Epithelial cell of proximal tubule (primary cell): ENCODE measurements around the gene AFF3. TPM values are rescaled to one million over a fixed set of nuclear protein-coding genes. Genes with fewer than 3 reads are reported as not detected.

Source experiments
- DNase-seq: peaks from one replicate; pipeline ENCODE4 v3.0.0-alpha.2; 2011; ENCODE audit warnings: low read depth
- H3K4me3 ChIP-seq: 2 replicates; pipeline ENCODE4 v1.5.1; 2011; ENCODE audit warnings: low read depth, mild to moderate bottlenecking, low read length
- total RNA-seq: library from RNA; depleted of rRNA; stranded (reverse); fragments of >200 nt; gene quantifications from 2 replicates; pipeline ENCODE4 v1.2.3, GENCODE V29; 2015
- TF ChIP-seq, protein P1 (sequence below): conservative IDR thresholded peaks from 2 replicates; pipeline ENCODE4 v1.5.1; 2012; ENCODE audit warnings: low read depth, mild to moderate bottlenecking, low read length

The AFF3 gene
- total RNA-seq, 1 donor from 2014 or later = 0.35 TPM

DNA sequence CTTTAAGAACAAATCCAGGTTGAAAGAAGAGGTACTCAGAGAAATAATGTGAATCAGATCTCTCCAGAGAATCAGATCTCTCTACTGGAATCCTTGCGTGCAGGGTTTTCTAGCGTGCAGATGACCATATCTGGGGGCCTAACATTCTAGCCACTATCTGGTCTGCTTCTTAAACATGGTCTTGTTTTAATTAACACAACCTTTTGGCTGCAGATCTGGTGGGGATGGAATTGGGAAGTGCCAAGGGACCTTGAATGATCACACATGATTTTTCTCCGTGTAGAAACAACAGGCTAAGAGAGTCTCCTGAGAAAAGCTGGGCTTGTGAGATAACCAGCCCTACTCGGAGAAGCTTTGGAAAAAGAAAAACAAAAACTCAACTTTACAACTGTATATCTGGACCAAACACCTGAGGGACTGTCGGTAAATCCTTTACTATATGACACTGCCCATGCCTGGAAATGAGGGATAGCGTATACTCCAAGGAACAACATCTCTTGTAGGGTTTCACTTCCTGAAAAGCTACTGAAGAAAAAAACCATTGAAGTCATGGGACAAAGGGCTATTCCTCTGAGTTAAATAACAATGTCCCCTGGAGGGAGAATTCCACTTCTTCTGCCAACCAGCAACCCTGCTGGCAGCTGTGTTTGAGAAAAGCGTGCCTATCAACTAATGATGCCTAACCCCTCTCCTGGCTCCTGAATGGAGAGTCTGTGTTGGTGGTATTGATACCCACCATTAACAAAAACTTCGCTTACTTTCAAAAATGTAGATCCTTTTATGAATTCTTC is 481.6 kb downstream of the AFF3 start:
- H3K4me3 ChIP-seq = no peak overlapping the region
- no peak for DNase-seq
- TF ChIP-seq, protein P1, sequence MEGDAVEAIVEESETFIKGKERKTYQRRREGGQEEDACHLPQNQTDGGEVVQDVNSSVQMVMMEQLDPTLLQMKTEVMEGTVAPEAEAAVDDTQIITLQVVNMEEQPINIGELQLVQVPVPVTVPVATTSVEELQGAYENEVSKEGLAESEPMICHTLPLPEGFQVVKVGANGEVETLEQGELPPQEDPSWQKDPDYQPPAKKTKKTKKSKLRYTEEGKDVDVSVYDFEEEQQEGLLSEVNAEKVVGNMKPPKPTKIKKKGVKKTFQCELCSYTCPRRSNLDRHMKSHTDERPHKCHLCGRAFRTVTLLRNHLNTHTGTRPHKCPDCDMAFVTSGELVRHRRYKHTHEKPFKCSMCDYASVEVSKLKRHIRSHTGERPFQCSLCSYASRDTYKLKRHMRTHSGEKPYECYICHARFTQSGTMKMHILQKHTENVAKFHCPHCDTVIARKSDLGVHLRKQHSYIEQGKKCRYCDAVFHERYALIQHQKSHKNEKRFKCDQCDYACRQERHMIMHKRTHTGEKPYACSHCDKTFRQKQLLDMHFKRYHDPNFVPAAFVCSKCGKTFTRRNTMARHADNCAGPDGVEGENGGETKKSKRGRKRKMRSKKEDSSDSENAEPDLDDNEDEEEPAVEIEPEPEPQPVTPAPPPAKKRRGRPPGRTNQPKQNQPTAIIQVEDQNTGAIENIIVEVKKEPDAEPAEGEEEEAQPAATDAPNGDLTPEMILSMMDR = no peak

GRCh38 chr2:99659874-99660273 is 482.5 kb downstream of the AFF3 start:
- no peak overlapping the region for H3K4me3 ChIP-seq
- no peak for DNase-seq
- TF ChIP-seq, protein P1 = no peak

- no peak for DNase-seq
- TF ChIP-seq, protein P1 = no peak
- H3K4me3 ChIP-seq = no peak overlapping the region
Observed at GRCh38 chr2:99657691-99658258, 484.6 kb downstream of the AFF3 start.

GRCh38 chr2:99656994-99657393 is 485.4 kb downstream of the AFF3 start:
- no peak for DNase-seq
- no peak overlapping the region for H3K4me3 ChIP-seq
- TF ChIP-seq, protein P1 = no peak

DNA sequence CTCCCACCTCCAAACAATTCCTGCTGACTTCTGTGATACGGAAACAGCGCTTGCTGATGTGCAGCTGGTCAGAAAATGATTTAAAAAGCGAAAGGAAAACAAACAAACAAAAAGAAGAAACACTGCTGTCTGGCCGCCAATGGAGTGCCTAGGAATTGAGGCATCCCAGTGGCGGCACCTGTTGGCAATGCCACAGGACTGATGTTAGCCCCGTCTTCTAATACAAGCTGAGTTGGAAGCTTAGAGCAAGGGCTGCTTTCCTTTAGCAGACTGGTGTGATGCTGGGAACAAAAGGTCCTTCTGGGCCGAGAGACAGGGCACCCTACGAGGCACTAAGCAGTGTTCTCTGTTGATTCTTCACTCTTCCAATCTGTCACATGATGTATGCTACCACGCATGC is 489.0 kb downstream of the AFF3 start:
- no peak overlapping the region for H3K4me3 ChIP-seq
- TF ChIP-seq, protein P1 = no peak
- DNase-seq = no peak

GRCh38 chr2:99652862-99653261 is 489.5 kb downstream of the AFF3 start:
- no peak for DNase-seq
- no peak overlapping the region for H3K4me3 ChIP-seq
- TF ChIP-seq, protein P1 = no peak
